GM04503 (cell line): ENCODE results near the gene MAPKAPK3.
"Not testable (repeated sequence)": the region's sequence is repeated elsewhere in the genome, so short reads cannot be mapped to it uniquely, and the experiment has no call there.

ENCODE experiments used
- DNase-seq: peaks from one replicate; pipeline ENCODE4 v3.0.0-alpha.2; 2012; ENCODE audit warnings: low read depth

Gene MAPKAPK3

DNA sequence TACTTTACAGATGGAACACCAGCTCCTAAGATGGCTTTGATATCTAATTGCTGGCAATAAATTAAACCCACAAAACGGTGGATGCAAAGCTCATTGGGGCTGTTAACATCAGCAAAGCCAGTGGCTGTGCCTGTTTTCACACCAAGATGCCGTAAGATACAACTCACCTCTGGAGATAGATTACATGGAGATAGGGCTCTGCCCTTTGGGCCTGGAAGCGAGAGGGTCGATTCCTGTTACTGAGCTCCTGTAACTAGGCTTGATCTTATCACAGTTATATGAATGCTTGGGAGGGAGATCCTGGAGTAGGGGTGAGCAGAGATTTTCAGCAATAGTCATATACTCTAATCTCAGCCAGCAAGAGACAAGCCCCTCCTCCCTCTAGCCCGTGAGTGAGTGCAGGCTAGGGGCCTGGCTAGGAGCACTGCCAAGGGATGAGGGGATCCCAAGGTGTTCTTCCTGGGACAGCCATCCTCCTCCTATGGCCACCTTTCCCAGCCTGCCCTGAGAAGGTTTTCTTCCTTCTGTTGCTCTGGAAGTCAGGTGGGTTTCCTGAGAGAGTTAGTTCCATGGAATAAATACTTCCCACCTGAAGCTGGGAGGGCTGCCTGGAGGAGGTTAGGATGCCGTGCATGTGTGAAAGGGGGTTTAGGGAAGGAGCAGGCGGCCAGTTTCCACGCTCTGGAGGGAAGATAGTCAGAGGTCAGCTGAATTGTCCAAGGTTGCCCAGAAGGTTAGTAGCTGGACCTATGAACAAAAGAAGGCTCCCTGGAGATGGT, 39.7 kb downstream of the MAPKAPK3 start:
- no peak for DNase-seq

DNA sequence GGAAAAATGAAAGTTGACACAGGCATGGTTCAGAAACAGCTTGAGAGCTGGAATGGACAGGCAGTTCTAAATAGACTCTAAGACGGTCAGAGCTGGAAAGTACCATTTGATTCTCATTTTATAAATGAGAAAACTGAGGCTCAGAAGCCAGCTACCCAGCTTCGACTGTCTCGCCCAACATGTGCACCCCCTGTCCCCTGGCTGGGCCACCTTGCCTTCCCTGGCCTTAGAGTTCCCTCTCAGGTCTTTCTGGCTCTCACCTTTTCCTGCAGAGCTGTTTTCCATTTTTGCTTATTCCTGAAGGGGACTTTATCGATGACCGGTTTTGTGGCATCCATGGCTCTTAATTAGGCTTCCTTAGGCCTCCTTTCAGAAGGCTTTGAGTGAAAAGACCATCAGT, 40.5 kb downstream of the MAPKAPK3 start:
- DNase-seq: no peak

DNA sequence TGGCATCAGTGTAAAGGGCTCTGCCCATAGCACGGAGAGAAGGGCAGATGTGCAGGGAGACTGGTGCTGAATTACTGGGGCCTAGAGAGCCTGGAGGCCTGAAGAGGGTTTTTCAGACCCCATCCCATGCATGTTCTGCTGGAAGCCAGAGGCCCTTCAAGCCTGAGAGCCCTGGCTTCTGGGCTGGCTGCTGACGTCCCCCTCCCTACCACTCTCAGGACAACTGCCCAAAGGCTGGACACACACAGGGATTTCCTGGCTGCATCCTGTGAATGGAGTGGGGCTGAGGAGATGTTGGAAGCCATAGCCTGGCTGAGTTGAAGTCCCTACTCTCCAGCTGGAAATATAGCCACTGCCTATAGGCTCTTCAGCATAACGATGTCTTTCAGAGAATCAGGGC, 40.9 kb downstream of the MAPKAPK3 start:
- DNase-seq: no peak

DNA sequence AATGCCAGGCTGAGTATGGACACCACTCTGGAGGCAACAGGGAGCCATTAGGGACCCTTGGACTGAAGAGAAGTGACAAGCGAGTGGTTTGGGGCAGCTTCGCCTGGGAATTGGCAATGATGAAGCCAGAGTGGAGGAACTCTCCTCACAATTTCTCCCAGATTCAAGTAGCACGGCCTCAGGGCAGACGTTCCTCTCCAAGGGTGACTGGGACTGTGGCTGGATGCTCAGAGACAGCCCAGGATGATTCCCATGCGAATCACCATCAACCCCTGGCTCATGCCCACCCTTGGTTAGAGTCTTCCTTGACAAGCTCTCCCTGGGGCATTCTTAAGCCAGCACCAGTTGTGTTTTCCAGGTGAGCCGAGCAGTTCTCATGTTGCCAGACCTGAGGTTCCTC, 41.5 kb downstream of the MAPKAPK3 start:
- peak; percentile 16 for DNase-seq

DNA sequence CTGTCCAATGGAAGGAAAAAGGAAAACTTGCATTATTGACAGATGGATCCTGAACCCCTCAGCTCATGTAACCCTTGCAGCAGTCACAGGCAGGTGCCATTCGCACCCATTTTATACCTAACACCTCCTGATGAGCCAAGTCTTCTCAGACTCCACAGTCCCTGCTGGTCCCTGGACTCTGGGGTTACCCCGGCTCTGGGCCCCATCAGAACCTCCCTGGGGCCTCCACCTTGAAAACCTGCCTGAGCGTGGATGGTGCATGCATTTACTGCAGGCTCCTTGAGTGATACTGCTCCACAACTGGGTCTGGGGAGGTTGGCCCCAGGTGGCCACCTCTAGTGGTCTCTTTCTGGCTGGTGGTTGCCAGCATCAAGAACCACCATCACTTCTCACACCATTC, 41.9 kb downstream of the MAPKAPK3 start:
- DNase-seq: no peak

DNA sequence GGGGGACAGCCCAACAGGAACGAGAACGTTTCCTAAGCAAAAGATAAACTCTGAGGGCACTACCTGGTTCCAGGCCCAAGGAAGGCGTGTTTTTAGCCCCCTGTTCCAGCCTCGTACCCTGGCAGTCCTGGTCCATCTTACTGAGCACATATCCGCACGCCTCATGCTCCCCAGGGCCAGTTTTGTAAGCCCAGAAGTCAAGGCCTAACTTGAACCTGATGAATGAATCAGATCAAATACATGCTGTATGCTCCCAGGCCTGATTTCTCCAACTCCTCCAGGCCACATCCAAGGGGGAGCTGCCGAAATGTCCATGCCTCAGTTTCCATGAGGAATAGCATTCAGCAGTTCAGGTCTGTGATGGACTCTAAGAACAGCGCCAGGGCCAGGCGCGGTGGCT, 43.4 kb downstream of the MAPKAPK3 start:
- no peak for DNase-seq

DNA sequence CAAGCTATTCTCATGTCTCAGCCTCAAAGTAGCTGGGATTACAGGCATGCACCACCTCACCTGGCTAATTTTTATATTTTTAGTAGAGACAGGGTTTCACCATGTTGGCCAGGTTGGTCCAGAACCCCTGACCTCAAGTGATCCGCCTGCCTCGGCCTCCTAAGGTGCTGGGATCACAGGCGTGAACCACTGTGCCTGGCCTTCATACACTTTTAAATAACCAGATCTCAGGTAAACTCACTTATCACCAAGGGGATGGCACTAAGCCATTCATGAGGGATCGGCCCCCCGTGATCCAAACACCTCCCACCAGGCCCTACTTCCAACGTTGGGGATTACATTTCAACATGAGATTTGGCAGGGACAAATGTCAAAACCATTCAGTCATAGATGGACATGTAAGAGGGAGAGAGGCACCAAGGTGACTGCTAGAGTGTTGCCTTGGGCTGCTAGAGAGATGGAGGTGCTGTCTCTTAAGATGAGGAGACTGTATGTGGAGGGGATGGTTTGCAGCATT, 44.4 kb downstream of the MAPKAPK3 start:
- DNase-seq: no peak

DNA sequence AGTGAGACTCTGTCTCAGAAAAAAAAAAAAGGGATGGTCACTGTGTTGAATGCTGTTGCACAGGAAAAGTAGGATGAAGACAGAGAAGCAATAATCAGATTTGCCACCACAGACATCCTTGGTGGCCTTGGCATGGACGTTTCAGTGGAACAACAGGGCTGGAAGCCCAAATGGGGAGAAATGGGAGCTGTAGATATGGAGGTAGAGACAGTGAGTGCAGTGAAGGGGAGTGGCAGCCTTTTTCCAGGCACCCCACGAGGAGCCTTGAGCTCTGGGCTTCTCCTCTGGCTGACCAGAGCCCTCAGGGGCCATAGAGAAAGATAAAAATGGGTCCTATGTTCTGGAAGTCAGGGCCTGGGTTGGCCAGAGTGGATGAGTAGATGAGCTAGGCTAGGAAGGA, 45.5 kb downstream of the MAPKAPK3 start:
- no peak for DNase-seq

DNA sequence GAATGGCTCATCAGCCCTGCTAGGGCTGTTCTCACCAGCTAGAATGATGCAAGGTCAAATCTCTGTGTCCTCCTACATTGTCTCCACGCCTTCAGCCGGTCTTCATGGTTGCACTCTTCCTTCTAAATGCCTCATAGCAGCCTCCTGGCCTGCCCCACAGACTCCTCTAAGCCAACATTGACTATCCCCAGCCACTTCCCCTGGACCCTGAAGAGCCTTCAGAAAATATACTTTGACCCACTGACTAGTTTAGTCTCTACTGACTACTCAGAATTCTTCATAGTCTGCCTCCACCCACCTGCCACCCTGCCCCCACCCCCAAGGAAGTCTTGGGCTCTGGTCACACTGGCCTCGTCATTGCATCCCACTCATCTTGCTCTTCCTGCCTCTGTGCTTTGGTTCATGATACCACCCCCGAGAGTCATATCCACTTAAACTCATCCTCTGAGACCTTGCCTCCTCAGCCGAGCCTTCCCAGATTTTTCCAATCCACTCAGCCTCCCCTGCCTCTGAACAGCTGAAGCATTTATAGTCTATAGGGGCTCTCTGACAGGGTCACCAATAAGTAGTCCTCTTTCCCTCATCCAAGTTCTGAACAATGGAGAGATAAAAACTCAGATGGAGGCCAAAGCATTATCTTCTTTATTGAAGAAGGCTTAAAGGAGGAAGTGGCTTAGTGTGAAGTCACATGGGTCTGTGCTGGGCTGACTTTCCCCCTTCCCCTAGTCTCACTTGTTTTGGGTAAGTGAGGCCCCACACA, 48.3 kb downstream of the MAPKAPK3 start:
- no peak for DNase-seq

DNA sequence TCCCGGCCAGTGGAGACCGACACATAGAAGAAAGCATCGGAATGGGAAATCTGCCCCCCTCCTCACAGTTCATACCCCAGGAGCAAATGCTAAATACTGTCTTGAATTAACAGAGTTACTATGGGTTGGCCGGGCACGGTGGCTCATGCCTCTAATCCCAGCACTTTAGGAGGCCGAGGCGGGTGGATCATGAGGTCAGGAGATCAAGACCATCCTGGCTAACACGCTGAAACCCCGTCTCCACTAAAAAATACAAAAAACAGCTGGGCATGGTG, 48.8 kb downstream of the MAPKAPK3 start:
- not testable (repeated sequence) for DNase-seq

DNA sequence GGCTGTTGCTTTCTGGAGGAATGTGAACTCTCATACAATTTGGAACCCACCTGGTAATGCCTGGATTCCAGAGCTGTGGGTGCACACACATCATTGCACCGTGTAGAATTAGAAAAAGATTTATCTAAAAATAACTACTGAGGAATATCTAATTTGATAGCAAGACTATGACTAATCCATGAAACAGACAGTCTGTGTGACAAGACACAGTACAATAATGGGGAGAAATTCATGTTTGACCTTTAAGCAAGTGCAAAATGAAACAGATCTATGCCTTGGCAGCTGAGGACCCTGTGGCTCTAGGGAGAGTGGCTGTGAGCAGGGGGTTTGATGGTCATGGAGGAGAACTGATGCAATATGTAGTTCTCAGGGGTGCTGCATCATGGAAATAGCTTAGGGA, 49.9 kb downstream of the MAPKAPK3 start:
- DNase-seq: no peak

DNA sequence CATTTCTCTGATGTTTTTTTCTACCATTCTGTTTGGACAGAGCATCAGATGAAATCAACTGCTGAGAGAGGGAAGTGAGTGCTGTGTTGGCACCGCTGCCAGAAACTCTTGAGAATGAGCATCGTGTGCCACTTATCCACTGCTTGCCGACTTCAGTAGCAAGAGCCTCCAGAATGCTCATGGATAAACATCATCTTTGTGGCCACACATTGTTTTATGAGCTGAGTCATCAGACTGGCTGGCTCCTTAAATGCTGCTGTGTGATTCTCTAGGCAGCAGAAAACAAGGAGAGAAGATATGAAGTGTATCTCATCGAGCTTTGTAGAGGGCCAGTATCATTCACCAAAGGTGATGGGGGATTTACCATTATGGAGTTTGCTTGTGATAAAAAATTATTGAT, 54.4 kb downstream of the MAPKAPK3 start:
- DNase-seq: peak; percentile 92

DNA sequence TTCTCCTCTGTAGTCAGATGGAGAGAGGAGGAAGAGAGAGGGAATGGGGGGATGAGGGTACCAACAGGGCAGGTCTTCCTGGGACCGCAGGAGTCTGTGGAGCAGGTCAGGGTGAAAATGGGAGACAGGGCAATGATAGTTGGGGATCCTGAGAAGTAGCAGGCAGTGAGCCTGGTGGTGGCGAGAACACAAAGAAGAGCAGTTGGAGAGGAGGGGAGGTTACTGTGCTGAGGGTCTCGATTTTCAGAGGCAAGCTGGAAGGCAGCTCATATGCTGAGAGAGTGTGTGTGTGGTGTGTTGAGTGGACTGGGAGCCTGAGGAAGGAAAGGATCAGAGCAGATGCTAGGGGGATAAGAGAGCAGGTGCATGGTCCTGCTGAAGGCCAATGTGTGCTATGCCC, 55.7 kb downstream of the MAPKAPK3 start:
- no peak for DNase-seq

DNA sequence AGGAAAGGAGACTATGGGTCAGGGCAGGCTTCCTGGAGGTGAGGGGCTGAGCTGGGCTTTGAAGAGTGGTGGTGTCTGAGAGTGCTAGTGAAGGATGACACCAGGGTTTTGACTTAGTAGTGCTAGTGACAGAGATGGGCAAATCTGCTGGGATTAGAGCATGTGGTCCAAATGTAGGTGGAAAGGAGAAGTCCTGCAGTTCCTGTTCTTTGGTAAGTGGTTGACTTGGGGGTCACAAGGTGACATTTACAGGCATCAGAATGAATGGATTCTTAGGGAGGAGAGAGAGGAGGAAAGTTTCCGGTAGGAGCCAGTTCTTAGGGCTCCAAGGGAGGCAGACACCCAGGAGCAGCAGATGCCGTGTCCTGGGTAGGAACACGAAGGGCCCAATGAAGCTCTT, 57.0 kb downstream of the MAPKAPK3 start:
- no peak for DNase-seq

DNA sequence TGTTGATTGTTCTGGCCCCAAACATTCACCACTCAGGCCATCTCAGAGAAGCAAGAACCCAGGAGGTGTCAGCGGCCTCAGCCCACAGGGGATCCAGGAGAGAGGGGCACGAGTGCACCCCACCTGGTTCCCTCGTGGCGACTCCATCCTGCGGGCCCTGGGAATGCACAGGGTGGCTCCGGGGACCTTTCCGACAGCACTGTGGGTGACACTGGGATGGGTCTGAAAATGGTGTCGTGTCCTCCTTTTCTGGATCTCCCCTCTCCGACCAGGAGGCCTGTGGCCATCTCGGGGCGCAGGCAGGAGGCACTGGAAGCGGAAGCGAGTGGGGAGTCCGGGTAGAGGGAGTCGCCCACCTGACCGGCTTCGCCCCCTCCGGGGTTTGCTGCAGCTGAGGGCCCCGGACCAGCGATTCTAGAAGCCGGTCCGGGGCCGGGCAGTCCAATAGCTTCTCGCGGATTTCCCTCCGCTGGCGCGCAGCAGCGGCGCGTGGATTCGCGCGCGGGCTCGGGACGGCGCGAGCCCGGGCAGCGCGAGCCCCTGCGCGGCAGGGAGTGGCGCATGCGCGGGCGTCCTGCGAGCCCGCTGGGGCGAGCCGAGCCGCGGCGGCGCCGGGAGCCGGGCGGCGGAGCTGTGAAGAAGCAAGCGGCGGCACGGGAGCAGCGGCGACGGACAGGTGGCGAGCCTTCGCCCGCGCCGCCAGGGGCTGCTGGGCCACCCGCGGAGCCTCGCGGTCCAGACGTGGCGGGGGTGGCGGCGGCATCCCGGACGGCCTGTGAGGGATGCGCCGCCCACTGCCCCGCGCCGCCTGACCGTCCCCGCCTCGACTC, 57.6 kb downstream of the MAPKAPK3 start, which contains the start of gene DOCK3:
TSS of gene DOCK3 (plus strand) at position 579 of the 830 bp plus-strand sequence. CDS start 337 bp downstream, outside the sequence.
- no peak for DNase-seq

DNA sequence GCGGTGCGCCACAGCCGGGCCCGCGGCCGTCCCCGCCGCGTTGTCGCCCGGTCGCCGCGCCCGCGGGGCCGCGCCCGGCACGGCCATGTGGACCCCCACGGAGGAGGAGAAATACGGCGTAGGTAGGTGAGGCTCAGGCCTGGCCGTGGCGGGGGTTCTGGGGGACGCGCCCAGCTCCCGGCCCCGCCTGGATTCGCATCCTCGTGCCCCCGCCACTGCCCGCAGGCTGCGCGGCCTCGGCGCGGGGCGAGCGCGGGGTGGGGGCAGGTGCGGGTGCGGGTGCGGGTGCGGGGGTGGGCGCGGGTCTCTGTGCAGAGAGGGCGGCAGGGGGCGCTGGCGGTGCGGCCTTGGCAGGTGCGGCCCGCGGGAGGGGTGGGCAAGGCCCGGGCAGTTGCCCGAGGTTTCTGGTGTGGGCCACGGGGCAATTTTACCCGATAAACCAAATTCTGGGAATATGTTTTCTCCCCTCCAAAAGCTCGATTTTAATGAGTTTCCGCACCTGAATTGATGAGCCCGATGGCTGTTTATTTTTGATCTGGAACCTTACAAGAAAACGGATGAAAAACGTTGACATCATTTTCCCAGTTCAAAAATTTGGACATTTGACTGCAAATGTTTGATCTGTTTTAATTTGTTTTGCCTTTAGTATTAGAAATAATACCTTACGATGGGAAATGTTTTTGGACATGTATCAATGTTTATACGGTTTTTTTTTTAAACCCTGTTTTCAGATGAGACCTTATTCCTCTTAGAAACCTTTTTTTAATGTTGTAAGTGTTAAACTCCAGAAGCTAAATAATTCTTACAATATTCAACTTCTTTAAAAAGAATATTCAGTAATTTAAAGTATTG, 58.5 kb downstream of the MAPKAPK3 start:
- no peak for DNase-seq

DNA sequence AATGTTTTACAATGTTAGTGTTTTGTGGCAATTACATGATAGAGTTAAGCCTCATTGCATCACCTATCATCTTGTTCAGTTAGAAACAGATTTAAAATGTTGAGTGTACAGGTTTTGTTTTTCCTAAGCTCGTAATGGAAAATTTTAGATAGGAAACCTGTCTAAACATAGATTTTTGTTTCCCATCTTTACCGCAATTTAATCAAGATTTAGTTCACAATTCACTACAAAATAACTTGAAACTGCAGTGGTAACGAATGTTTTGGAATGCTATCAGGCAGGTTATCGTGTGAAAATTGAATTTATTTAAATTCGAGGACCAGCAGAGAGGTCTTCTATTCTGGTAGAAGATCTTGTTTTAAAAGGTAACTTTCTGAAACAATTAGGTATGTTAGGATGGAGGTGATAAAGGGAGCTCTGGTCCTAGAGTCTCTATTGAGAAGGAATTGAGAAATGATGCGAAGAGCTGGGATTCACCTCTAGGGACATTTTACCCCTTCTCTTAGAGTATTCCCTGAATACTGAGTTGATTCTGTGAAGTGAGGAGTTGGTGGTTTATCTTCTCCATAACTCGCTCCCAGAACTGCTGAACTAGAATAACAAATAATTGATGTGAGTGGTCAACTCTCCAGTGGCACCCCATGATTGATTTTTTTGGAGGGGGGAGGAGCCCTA, 59.2 kb downstream of the MAPKAPK3 start:
- DNase-seq: no peak

DNA sequence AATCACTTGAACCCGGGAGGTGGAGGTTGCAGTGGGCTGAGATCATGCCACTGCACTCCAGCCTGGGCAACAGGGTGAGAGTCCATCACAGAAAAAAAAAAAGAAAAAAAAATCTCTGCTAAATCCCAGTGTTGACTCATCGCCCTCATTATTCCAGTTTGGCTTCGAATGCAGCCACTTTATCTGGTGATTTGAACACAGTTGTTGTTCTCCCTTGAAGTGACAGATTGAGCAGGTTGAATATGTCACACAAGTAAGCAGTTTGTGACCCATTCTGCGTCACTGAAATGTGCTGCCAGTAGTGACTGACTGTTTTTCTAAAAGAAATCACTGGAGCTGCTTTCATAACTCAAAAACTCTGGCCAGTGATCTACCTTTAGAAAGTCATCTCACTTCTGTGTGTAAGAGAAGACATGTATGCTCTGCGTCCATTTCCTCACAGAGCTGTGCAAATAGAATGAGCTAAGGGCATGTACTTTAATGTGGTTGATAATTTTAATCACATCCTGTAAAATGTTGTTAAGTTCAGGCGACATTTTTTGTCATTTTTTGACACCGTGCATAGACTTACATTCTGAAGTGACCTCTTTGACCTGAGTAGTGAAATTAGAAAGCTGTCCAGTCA, 70.3 kb downstream of the MAPKAPK3 start:
- no peak for DNase-seq

DNA sequence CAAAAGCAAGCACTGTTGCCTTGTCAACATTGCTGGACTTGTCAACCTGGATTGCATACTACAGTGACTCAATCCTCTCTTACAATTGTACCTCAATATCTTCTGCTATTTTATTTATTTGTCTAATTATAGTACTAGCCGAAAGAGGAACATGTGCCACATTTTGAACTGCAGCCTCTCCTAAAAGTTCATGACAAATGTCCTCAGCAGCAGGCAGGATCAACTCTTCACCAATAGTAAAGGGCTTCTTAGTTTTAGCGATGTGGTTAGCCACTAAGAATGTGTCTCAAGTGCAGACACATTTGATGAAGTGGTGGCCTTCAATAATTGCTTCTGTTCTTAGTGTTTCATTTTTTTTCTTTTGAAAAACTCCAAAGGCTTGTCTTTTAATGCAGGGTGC, 71.0 kb downstream of the MAPKAPK3 start:
- DNase-seq: no peak

DNA sequence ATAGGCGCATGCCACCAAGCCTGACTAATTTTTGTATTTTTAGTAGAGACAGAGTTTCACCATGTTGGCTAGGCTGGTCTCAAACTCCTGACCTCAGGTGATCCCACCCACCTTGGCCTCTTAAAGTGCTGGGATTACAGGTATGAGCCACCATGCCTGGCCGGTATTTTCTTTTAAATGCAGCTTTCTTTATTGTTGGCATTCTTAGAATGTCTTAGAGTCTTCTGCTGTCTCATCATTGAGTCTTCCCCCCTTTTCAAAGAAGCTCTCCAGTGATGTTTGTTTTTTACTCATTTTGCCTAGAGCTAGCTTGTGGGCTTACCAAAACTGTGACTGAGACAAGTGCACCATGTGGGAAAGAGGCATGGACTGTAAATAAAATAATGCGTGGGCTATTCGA, 71.7 kb downstream of the MAPKAPK3 start:
- DNase-seq: not testable (repeated sequence)

DNA sequence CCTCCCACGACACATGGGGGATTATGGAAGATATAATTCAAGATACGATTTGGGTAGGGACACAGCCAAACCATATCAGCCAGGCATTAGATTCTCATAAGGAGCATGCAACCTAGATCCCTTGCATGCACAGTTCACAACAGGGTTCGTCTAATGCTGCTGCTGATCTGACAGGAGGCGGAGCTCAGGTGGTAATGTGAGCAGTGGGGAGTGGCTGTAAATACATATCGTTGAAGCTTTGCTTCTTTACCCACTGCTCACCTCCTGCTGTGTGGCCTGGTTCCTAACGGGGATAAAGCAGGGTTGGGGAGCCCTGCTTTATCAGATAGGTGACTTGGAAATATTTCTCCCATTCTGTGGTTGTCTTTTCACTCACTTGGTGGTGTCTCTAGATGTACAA, 72.6 kb downstream of the MAPKAPK3 start:
- DNase-seq: no peak
